HG02852 (cell line): ENCODE measurements around the gene RND2.

Experiments used
- ATAC-seq: cut with Tn5 transposase; IDR thresholded peaks from one replicate; pipeline ENCODE4 v1.9.1; 2021; ENCODE audit warnings: mild to moderate bottlenecking, moderate library complexity; ENCODE audit not compliant: unreplicated experiment

RND2 gene

DNA sequence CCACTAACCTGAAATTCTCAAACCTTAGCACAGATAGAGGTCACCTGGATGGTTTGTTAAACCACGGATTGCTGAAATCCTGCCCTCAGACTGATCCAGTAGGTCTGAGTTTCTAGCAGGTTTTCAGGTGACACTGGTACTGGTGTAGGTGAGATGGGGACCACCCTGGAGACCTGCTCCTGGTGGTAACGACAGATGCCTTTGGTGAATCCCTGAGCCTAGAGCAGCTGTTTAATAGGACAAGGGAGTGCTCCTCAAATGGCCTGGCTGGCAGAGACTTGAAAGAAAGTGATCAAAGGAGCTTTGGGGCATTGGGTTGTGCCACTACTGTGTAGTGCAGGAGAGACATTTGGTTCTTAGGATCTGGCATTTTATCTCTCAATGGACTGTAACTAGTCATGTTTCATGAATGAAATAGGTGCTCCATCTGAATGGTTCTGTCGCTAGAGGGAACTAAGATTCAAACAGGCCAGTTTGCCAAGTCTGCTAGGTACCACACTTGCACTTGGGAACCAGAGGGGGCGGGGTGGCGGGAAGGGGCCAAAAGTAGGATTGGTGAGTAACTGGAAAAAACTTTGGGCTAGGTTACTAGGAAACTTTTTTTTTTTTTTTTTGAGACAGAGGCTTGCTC is 21.4 kb upstream of the RND2 start:
- no peak for ATAC-seq

DNA sequence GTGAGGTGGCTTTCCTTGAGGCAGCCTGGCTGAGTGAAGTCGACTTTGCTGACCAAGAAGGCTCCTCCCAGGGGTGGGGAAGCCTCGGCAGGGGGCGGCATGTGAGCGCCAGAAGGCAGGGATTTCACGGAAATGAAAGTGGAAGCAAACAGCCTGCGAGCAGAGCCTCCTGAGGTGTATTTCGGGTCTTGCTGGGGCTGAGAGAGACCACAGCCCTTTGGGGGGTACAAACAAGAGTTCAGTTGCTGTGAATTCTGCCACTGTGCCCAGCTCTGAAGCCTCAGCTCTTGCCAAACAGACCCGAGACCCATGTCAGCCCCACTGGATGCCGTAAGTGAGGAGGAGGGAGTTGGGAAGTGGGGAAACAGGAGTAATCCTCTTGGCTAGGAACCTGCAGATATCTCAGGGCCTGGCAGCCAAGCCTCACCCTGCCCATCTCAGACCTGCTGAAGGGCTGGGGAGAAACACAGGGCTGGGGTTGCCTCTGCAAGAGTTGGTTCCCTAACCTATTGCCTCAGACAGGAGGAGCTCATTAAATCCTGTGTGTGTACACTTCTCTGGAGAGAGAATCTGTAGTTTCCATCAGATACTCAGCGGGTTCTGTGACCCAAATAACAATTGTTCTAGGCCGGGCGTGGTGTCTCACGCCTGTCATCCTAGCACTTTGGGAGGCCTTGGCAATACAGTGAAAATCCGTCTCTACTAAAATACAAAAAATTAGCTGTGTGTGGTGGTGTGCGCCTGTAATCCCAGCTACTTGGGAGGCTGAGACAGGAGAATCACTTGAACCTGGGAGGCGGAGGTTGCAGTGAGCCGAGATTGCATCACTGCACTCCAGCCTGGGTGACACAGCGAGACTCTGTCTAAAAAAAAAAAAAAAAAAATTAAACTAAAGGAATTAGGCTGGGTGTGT is 18.1 kb upstream of the RND2 start, which contains the start of gene IFI35:
Gene IFI35, plus strand, starts transcription at position 146 of the 913 bp plus-strand sequence. Its CDS starts 164 bp downstream, at position 310.
- ATAC-seq, result peak; percentile 83

- ATAC-seq, result no peak
Observed at GRCh38 chr17:43010667-43011308, 14.2 kb upstream of the RND2 start.

GRCh38 chr17:43011728-43012472 is 13.1 kb upstream of the RND2 start:
- no peak for ATAC-seq

DNA sequence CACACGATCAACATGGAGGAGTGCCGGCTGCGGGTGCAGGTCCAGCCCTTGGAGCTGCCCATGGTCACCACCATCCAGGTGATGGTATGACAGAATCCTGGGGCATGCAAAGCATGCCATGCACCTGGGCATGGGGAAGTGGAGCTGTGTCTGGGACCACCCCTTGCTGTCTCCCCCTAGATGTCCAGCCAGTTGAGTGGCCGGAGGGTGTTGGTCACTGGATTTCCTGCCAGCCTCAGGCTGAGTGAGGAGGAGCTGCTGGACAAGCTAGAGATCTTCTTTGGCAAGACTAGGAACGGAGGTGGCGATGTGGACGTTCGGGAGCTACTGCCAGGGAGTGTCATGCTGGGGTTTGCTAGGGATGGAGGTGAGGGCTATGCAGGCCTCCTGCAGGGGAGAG is 11.7 kb upstream of the RND2 start:
- ATAC-seq, result no peak

GRCh38 chr17:43014020-43014648 is 10.9 kb upstream of the RND2 start:
- no peak for ATAC-seq

- ATAC-seq, result no peak
Observed at GRCh38 chr17:43014649-43015542, 10.1 kb upstream of the RND2 start.

GRCh38 chr17:43015579-43015978 is 9.5 kb upstream of the RND2 start:
- no peak for ATAC-seq

DNA sequence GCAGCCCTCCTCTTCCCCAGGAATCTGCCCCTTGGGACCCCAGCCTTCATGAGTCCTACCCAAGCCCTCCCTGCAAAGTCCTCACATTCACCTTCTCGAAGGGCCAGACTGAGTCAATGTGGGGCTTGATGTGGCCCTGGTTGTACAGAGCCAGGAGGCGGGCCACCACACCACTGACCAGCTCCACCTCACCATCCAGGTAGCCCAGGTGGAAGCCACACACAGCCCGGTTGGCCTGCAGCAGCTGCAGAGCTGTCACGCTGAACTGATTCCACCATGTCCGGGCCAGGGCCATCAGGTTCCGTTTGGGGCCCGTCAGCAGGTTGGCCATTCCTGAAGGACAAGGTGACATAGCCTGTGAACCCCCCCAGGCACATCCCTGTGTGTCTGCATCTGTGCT is 8.8 kb upstream of the RND2 start:
- no peak for ATAC-seq

GRCh38 chr17:43018008-43018853 is 6.8 kb upstream of the RND2 start:
- no peak for ATAC-seq

- no peak for ATAC-seq
Observed at GRCh38 chr17:43018932-43019331, 6.1 kb upstream of the RND2 start.

DNA sequence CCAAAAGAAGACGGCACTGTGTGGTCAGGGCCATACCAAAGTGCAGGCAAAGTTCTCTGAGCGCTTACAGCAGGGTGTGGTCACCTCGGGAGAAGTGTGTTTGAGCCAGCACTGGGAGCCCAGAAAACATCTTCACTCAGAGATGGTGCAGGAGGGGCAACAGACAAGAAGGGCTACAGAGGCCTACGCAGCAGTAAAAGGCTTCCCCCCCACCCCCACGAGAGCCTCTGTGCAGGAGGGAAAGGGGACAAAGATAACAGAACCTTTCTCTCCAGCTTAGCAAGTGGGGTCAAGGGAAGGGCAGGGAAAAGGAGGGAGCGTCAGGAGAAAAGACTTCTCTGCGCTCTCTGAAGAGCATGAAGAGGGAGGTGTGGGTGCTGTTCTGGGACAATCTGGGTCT is 5.6 kb upstream of the RND2 start:
- ATAC-seq, result no peak

- no peak for ATAC-seq
Observed at GRCh38 chr17:43020030-43020621, 4.9 kb upstream of the RND2 start.

- ATAC-seq, result no peak
Observed at GRCh38 chr17:43020789-43021740, 4.0 kb upstream of the RND2 start.

DNA sequence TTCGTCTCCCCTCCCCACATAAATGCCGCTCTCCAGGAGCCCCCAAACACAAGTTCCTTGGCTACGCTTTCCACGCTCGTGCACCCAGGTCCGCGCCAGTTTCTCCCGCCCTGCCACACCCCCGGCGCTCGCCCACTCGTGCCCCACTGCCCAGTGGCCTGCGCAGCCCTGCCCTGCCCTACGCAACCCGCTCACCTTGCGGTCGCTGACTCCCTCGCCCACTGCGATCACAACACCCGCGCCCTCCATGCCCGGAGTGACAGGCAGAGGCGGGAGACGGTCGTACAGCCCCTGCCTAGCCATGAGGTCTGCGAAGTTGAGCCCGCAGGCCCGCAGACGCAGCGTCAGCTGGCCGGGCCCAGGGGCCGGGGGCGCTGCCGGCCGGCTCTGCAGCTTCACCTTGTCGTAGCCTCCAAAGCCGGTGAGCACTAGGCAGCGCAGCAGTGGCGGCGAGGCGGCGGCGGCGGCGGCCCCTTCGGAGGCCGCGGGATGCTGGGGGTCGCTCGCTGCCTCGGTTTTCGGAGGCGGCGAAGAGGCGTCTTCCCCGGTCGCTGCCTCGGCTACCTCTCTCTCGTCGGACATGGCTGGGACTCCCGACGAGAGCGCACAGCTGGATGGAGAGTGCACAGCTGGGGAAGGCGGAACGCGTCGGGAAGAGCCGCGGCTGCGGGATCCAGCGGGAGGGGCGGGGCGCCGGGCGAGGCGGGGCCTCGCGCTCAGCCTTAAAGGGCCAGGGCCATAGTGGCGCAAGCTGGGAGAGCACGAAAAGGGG is 3.1 kb upstream of the RND2 start, which contains the start of gene VAT1:
Gene VAT1, minus strand, starts transcription at position 645 of the 772 bp plus-strand sequence. Its CDS starts 63 bp downstream, at position 582.
- peak; percentile 42 for ATAC-seq

DNA sequence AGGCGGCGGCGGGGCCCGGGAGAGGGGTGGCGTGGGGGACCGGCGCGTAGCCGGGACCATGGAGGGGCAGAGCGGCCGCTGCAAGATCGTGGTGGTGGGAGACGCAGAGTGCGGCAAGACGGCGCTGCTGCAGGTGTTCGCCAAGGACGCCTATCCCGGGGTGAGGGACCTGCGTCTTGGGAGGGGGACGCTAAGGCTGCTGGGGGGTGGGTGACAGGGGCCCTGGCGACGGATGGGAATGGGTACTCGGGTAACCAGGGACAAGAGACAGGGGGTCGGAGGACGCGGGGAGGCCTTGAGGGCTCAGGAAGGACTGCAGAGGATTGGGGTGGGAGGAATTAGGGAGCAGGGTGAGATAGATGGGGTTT is 243 bp downstream of the RND2 start:
- ATAC-seq, result no peak
